ENCODE results near the gene CCDC6.

CCDC6 gene

GRCh38 chr10:59843748-59844147, 62.6 kb downstream of the CCDC6 start:
- DNase-seq, result no peak

GRCh38 chr10:59839576-59839975, 66.8 kb downstream of the CCDC6 start:
- no peak for DNase-seq

- no peak for DNase-seq
Observed at GRCh38 chr10:59838085-59838789, 68.1 kb downstream of the CCDC6 start.

GRCh38 chr10:59833810-59834209, 72.5 kb downstream of the CCDC6 start:
- DNase-seq, result no peak

GRCh38 chr10:59832506-59832905, 73.8 kb downstream of the CCDC6 start:
- DNase-seq, result no peak

- no peak for DNase-seq
Observed at GRCh38 chr10:59831658-59832503, 74.5 kb downstream of the CCDC6 start.

GRCh38 chr10:59830601-59831259, 75.6 kb downstream of the CCDC6 start:
- no peak for DNase-seq

GRCh38 chr10:59829601-59830000, 76.8 kb downstream of the CCDC6 start:
- DNase-seq, result no peak

GRCh38 chr10:59829024-59829423, 77.3 kb downstream of the CCDC6 start:
- no peak for DNase-seq

GRCh38 chr10:59825932-59826331, 80.4 kb downstream of the CCDC6 start:
- no peak for DNase-seq

GRCh38 chr10:59823751-59824150, 82.6 kb downstream of the CCDC6 start:
- DNase-seq, result no peak

- DNase-seq, result no peak
Observed at GRCh38 chr10:59823111-59823510, 83.2 kb downstream of the CCDC6 start.

GRCh38 chr10:59820471-59820870, 85.9 kb downstream of the CCDC6 start:
- DNase-seq, result no peak

- DNase-seq, result no peak
Observed at GRCh38 chr10:59819683-59820082, 86.7 kb downstream of the CCDC6 start.

GRCh38 chr10:59819265-59819664, 87.1 kb downstream of the CCDC6 start:
- DNase-seq, result no peak

GRCh38 chr10:59817773-59818172, 88.6 kb downstream of the CCDC6 start:
- DNase-seq, result no peak

- DNase-seq, result no peak
Observed at GRCh38 chr10:59814878-59815277, 91.5 kb downstream of the CCDC6 start.

- DNase-seq, result no peak
Observed at GRCh38 chr10:59812519-59813122, 93.7 kb downstream of the CCDC6 start.

GRCh38 chr10:59809644-59809974, 96.7 kb downstream of the CCDC6 start:
- no peak for DNase-seq

GRCh38 chr10:59808896-59809643, 97.3 kb downstream of the CCDC6 start:
- peak; percentile 46 for DNase-seq

- no peak for DNase-seq
Observed at GRCh38 chr10:59807629-59808620, 98.4 kb downstream of the CCDC6 start.

Data from activated CD4-positive, alpha-beta T cell treated with anti-CD3 and anti-CD28 coated beads, Interleukin-2, amount 50 U/mL, for 1 hour (primary cell).